GM12878 (cell line): Measurements from ENCODE around the gene AP2B1.

Source experiments
- CTCF ChIP-seq, 3 experiments: IDR thresholded peaks in 2 of 3; conservative IDR thresholded peaks in 1 of 3; 2 replicates each; pipeline ENCODE4 v1.5.1; 2011; ENCODE audit warnings: low read depth in 3 of 3, low read length in 3 of 3, mild to moderate bottlenecking in 3 of 3, control low read depth in 2 of 3, moderate library complexity in 2 of 3, inconsistent platforms in 1 of 3, mixed read lengths in 1 of 3; ENCODE audit not compliant: control insufficient read depth in 2 of 3, insufficient read depth in 1 of 3; ENCODE audit errors: extremely low read depth in 1 of 3
- FOXM1 ChIP-seq: IDR thresholded peaks from 2 replicates; pipeline ENCODE4 v1.6.1; 2012; ENCODE audit warnings: low read depth, mild to moderate bottlenecking, inconsistent platforms, low read length, moderate library complexity
- KDM1A ChIP-seq: fragments of 200-600 bp; sonication (generic); IDR thresholded peaks from 2 replicates; pipeline ENCODE4 v1.6.1; 2016; ENCODE audit warnings: borderline replicate concordance
- RAD51 ChIP-seq: fragments of 450-650 bp; IDR thresholded peaks from 2 replicates; pipeline ENCODE4 v1.6.1; 2016; ENCODE audit warnings: moderate library complexity, mild to moderate bottlenecking, inconsistent platforms
- REST ChIP-seq: IDR thresholded peaks from 2 replicates; pipeline ENCODE4 v1.6.1; 2012; ENCODE audit warnings: mild to moderate bottlenecking, low read depth, low read length
- RFX5 ChIP-seq: IDR thresholded peaks from 2 replicates; pipeline ENCODE4 v1.6.1; 2011; ENCODE audit warnings: low read depth, low read length, improper control_type of control experiment
- TF ChIP-seq, protein P1 (sequence below): fragments of 450-650 bp; IDR thresholded peaks from 2 replicates; pipeline ENCODE4 v1.6.1; 2016; ENCODE audit warnings: mild to moderate bottlenecking

DNA sequence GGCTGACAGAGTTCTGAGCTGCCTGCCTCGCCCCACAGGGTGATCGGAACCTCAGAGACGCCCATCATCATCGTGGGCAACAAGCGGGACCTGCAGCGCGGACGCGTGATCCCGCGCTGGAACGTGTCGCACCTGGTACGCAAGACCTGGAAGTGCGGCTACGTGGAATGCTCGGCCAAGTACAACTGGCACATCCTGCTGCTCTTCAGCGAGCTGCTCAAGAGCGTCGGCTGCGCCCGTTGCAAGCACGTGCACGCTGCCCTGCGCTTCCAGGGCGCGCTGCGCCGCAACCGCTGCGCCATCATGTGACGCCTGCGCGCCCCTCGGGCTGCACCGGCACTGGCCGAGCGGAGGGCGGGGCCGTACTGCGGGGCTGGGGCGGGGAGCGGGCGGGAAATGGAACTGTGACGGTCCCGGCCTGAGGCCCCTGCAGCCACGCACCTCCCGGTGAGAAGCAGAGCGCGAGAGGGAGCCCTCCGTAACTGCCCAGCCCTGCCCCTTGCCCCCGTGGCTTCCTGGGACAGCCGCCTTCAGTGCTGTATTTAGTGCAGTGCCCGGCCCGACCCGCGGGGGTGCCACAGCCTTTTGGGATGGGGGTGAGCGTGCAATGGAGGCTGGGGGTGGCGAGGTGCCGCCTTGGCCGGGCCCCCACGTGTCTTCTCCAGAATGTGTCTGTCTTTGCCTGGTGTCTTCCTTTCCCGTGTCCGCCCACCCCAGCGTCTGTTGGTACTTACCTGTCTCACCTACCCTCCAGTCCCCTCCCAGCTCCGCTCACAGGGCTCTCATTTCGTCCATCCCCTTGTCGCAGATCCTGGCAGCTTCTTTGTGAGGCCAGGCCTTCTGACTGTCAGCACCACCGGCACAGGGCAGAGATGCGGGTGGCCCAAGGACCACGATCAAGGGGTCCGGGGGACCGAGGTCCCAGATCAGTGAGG lies 154.1 kb downstream of the AP2B1 start:
- TF ChIP-seq KDM1A (no peak), CTCF (IDR thresholded peaks at IDR 0.05 in 2 of 3, conservative IDR thresholded peaks at IDR 0.05 in 1 of 3; ENCODE audit: control insufficient read depth in 2 of 3, extremely low read depth in 1 of 3, insufficient read depth in 1 of 3, low read depth in 3 of 3, low read length in 3 of 3) (no peak), RFX5 (no peak), RAD51 (no peak), REST (no peak), FOXM1 (no peak)
- TF ChIP-seq, protein P1, sequence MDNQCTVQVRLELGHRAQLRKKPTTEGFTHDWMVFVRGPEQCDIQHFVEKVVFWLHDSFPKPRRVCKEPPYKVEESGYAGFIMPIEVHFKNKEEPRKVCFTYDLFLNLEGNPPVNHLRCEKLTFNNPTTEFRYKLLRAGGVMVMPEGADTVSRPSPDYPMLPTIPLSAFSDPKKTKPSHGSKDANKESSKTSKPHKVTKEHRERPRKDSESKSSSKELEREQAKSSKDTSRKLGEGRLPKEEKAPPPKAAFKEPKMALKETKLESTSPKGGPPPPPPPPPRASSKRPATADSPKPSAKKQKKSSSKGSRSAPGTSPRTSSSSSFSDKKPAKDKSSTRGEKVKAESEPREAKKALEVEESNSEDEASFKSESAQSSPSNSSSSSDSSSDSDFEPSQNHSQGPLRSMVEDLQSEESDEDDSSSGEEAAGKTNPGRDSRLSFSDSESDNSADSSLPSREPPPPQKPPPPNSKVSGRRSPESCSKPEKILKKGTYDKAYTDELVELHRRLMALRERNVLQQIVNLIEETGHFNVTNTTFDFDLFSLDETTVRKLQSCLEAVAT = no peak
